Smooth muscle cell (in vitro differentiated cells): Measurements from ENCODE around the gene TRIM52. TPM values are rescaled to one million over a fixed set of nuclear protein-coding genes. Genes with fewer than 3 reads are reported as not detected.
A peak's percentile ranks its signal among the peaks of the same experiment; 100 is the strongest.

Experiments used
- DNase-seq: peaks from one replicate; lab custom pipeline; 2025; ENCODE audit not compliant: unreplicated experiment; lab: John Stamatoyannopoulos, UW
- H2AFZ ChIP-seq: fragments of 200-600 bp; sonication (generic); 2 replicates; pipeline ENCODE4 v1.6.0; 2016; ENCODE audit warnings: antibody characterized with exemption, low read depth, mild to moderate bottlenecking
- H3F3A ChIP-seq: fragments of 200-600 bp; sonication (generic); 2 replicates; pipeline ENCODE4 v1.6.0; 2017; ENCODE audit warnings: antibody characterized with exemption, low read depth
- H3K27ac ChIP-seq: fragments of 200-600 bp; sonication (generic); 2 replicates; pipeline ENCODE4 v1.5.1; 2016; ENCODE audit warnings: low read depth, mild to moderate bottlenecking
- H3K27me3 ChIP-seq: fragments of 200-600 bp; sonication (generic); 2 replicates; pipeline ENCODE4 v1.6.1; 2016; ENCODE audit warnings: low read depth, mild to moderate bottlenecking
- H3K36me3 ChIP-seq: fragments of 200-600 bp; sonication (generic); 2 replicates; pipeline ENCODE4 v1.5.1; 2016; ENCODE audit warnings: low read depth
- H3K4me1 ChIP-seq: fragments of 200-600 bp; sonication (generic); 2 replicates; pipeline ENCODE4 v1.5.1; 2016; ENCODE audit warnings: low read depth
- H3K4me2 ChIP-seq: fragments of 200-600 bp; sonication (generic); 2 replicates; pipeline ENCODE4 v1.6.0; 2016; ENCODE audit warnings: mild to moderate bottlenecking
- H3K4me3 ChIP-seq: fragments of 200-600 bp; sonication (generic); 2 replicates; pipeline ENCODE4 v1.5.1; 2016; ENCODE audit warnings: mild to moderate bottlenecking
- H3K79me2 ChIP-seq: fragments of 200-600 bp; sonication (generic); 2 replicates; pipeline ENCODE4 v1.6.0; 2016; ENCODE audit warnings: low read depth, mild to moderate bottlenecking
- H3K9ac ChIP-seq: fragments of 200-600 bp; sonication (generic); 2 replicates; pipeline ENCODE4 v1.6.0; 2016; ENCODE audit warnings: low read depth
- H3K9me3 ChIP-seq: fragments of 200-600 bp; sonication (generic); replicated peaks from 2 replicates; pipeline ENCODE4 v1.5.1; 2016; ENCODE audit warnings: low read depth
- H4K20me1 ChIP-seq: fragments of 200-600 bp; sonication (generic); 2 replicates; pipeline ENCODE4 v1.6.0; 2016; ENCODE audit warnings: low read depth
- CTCF ChIP-seq: fragments of 200-600 bp; sonication (generic); IDR thresholded peaks from 2 replicates; pipeline ENCODE4 v1.5.1; 2017; ENCODE audit warnings: borderline replicate concordance, mild to moderate bottlenecking, antibody characterized with exemption; ENCODE audit not compliant: insufficient read depth, poor library complexity, severe bottlenecking
- WGBS: methylation state at CpG from one replicate; pipeline ENCODE4 v1.1.7; 2016; ENCODE audit warnings: low lambda C conversion rate; 5-methylcytosine and 5-hydroxymethylcytosine counted together
- polyA plus RNA-seq: library from polyadenylated mRNA; unstranded; fragments of >200 nt; fragmentation: Nextera tagmentation; extraction: Ambion mirVana; gene quantifications from 2 replicates; pipeline ENCODE4 v1.2.1, GENCODE V29; 2016
- total RNA-seq: library from RNA; depleted of rRNA; stranded (reverse); fragments of >200 nt; gene quantifications from 2 replicates; pipeline ENCODE4 v1.2.3, GENCODE V29; 2014

TRIM52 gene
- total and polyA plus RNA-seq, 2 experiments from 2014 or later, result 3.2 to 5.0 TPM

GRCh38 chr5:181222630-181223057 lies 38.3 kb downstream of the TRIM52 start:
- no peaks in the 10 kb centered on the region for H3K36me3 ChIP-seq
- H3K4me3 ChIP-seq, result peak overlapping the region; percentile 71
- peaks cover 22% of the 10 kb centered on the region for H3F3A ChIP-seq
- peak overlapping the region; percentile 46 for H2AFZ ChIP-seq
- peak overlapping the region; percentile 85 for H3K4me2 ChIP-seq
- H3K27me3 ChIP-seq, result no peaks in the 10 kb centered on the region
- H3K9ac ChIP-seq, result peak overlapping the region; percentile 87
- H3K9me3 ChIP-seq, result no peaks in the 10 kb centered on the region
- DNase-seq, result no peak
- under 1% methylated on average over 18 of the region's 18 CpGs for WGBS
- H3K4me1 ChIP-seq, result no peaks in the 10 kb centered on the region
- H3K79me2 ChIP-seq, result peaks cover 26% of the 10 kb centered on the region
- H3K27ac ChIP-seq, result peak overlapping the region; percentile 90
- TF ChIP-seq CTCF, result no peak
- H4K20me1 ChIP-seq, result no peaks in the 10 kb centered on the region

- no peaks in the 10 kb centered on the region for H3K9me3 ChIP-seq
- WGBS, result 3% methylated on average over 50 of the region's 50 CpGs
- peak overlapping the region; percentile 46 for H2AFZ ChIP-seq
- peaks cover 19% of the 10 kb centered on the region for H3K79me2 ChIP-seq
- no peaks in the 10 kb centered on the region for H3K4me1 ChIP-seq
- H3F3A ChIP-seq, result peaks cover 22% of the 10 kb centered on the region
- no peaks in the 10 kb centered on the region for H4K20me1 ChIP-seq
- H3K36me3 ChIP-seq, result no peaks in the 10 kb centered on the region
- peak overlapping the region; percentile 71 for H3K4me3 ChIP-seq
- TF ChIP-seq CTCF, result no peak
- peak overlapping the region; percentile 87 for H3K9ac ChIP-seq
- H3K4me2 ChIP-seq, result peak overlapping the region; percentile 85
- H3K27ac ChIP-seq, result peak overlapping the region; percentile 90
- H3K27me3 ChIP-seq, result no peaks in the 10 kb centered on the region
- no peak for DNase-seq
Measured at GRCh38 chr5:181221792-181222629, 38.9 kb downstream of the TRIM52 start.

- WGBS, result 61% methylated on average over 27 of the region's 27 CpGs
- Histone ChIP-seq H3K27me3 (no peaks in the 10 kb centered on the region), H3K4me3 (peak overlapping the region; percentile 71), H3K79me2 (peaks cover 13% of the 10 kb centered on the region), H3F3A (peaks cover 28% of the 10 kb centered on the region), H3K4me2 (peak overlapping the region; percentile 85), H3K36me3 (no peaks in the 10 kb centered on the region), H3K27ac (peak overlapping the region; percentile 90), H4K20me1 (no peaks in the 10 kb centered on the region), H2AFZ (no peak overlapping the region), H3K4me1 (no peaks in the 10 kb centered on the region), H3K9ac (no peak overlapping the region), H3K9me3 (no peaks in the 10 kb centered on the region)
- DNase-seq, result no peak
- no peak for TF ChIP-seq CTCF
Measured at GRCh38 chr5:181221105-181221791, 39.7 kb downstream of the TRIM52 start.
